GM06990 (cell line): ENCODE results near the gene PRR5L.

Source experiments
- DNase-seq: peaks from one replicate; pipeline ENCODE4 v3.0.0-alpha.2; 2011; ENCODE audit not compliant: insufficient read length; ENCODE audit errors: extremely low read depth
- H3K27me3 ChIP-seq: replicated peaks from 2 replicates; pipeline ENCODE4 v1.6.0; 2011; ENCODE audit warnings: low read length; ENCODE audit not compliant: control insufficient read depth, insufficient read depth
- H3K36me3 ChIP-seq: 2 replicates; pipeline ENCODE4 v1.5.1; 2011; ENCODE audit warnings: low read length; ENCODE audit not compliant: control insufficient read depth, insufficient read depth
- H3K4me3 ChIP-seq: replicated peaks from 2 replicates; pipeline ENCODE4 v1.5.1; 2011; ENCODE audit warnings: low read depth, mild to moderate bottlenecking, control low read depth, low read length
- TF ChIP-seq, protein P1 (sequence below): IDR thresholded peaks from 2 replicates; pipeline ENCODE4 v1.5.1; 2011; ENCODE audit warnings: low read length, control low read depth, mild to moderate bottlenecking, inconsistent platforms; ENCODE audit not compliant: insufficient read depth, poor library complexity, severe bottlenecking

The PRR5L gene

DNA sequence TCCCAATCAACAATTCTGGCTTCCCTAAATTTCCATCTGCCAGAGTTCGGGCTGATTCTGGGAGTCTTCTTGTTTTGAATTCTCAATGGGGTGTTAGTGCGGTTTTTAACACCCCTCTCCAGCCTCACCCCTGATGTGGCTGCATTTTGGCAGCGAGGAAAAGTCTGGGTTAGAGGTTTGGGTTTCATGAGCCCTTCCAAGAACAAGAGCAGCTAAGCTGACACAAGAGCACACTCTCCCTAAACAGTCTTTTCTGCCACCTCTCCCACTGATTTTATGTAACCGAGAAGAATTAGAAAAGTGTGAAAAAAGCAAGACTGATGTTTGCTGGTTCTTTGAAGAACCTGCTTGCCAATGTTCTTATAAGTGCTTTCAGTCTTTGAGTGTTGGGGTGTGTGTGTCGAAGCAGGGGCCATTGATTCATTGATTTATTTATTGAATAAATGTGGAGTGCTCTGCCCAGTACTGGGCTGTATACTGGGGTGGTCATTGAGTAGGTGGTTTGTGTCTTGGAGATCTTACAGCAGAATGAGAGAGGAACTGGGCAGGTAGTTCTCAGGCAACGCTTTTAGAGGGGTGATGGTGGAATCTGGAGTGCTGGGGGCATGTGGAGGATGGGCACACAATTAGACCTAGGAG lies 112.5 kb downstream of the PRR5L start:
- DNase-seq = no peak
- TF ChIP-seq, protein P1, sequence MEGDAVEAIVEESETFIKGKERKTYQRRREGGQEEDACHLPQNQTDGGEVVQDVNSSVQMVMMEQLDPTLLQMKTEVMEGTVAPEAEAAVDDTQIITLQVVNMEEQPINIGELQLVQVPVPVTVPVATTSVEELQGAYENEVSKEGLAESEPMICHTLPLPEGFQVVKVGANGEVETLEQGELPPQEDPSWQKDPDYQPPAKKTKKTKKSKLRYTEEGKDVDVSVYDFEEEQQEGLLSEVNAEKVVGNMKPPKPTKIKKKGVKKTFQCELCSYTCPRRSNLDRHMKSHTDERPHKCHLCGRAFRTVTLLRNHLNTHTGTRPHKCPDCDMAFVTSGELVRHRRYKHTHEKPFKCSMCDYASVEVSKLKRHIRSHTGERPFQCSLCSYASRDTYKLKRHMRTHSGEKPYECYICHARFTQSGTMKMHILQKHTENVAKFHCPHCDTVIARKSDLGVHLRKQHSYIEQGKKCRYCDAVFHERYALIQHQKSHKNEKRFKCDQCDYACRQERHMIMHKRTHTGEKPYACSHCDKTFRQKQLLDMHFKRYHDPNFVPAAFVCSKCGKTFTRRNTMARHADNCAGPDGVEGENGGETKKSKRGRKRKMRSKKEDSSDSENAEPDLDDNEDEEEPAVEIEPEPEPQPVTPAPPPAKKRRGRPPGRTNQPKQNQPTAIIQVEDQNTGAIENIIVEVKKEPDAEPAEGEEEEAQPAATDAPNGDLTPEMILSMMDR = no peak
- H3K4me3 ChIP-seq = no peak overlapping the region
- no peaks in the 10 kb centered on the region for H3K27me3 ChIP-seq
- no peaks in the 10 kb centered on the region for H3K36me3 ChIP-seq

DNA sequence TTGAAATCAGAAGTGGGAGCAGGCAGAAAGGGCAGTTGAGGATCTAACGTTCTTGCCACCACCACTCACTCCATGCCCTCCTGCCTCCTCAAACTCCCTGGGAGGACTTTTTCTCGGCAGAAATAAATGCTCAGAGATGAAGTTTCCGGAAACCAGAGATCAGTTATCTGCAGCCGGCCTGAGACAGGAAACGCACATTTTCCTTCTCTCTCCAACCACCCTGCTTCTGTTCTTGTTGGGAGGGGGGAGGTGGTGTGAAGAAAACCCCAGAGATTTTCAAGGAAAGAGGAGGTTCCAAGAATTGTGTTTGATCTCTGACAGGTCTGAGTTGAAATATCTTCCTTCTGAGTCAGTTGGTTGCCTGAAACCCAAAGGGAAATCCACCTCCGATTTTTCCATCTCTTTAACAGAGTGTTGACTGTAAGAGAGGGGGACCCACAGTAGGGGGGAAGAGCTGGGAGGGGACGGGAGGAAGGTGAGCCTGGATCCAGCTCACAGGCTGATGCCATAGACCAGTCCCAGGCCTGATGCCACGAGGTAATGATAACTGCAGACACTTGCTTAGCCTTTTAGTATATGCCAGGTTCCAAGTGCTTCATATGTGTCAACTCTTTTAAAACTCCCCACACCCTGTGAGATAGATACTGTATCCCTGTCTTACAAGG lies 113.2 kb downstream of the PRR5L start:
- TF ChIP-seq, protein P1 = no peak
- DNase-seq = no peak
- H3K27me3 ChIP-seq = no peaks in the 10 kb centered on the region
- no peaks in the 10 kb centered on the region for H3K36me3 ChIP-seq
- no peak overlapping the region for H3K4me3 ChIP-seq

DNA sequence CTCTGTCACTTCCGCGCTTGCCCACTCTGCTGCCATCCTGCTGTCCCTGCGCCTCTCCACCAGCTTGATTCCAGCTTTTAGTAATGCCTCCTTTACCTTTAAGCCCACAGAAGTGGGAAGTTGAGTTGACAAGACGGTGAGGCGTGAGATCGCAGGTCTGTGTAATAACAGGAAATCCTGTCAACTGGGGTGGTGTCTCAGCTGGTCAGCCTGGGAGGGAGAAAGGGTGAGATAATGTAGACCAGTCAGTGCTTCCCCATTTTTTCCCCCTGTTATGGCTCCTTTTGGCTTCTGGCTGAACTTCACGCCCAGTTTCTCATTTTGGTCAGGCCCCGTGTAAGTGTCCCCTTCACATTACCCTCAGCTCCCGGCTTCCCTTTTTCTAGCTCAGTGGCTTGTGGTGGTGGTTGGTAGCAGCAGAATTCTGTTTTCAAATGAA lies 115.1 kb downstream of the PRR5L start:
- no peaks in the 10 kb centered on the region for H3K27me3 ChIP-seq
- H3K4me3 ChIP-seq = no peak overlapping the region
- TF ChIP-seq, protein P1 = no peak
- peak; percentile 53 for DNase-seq
- H3K36me3 ChIP-seq = no peaks in the 10 kb centered on the region

DNA sequence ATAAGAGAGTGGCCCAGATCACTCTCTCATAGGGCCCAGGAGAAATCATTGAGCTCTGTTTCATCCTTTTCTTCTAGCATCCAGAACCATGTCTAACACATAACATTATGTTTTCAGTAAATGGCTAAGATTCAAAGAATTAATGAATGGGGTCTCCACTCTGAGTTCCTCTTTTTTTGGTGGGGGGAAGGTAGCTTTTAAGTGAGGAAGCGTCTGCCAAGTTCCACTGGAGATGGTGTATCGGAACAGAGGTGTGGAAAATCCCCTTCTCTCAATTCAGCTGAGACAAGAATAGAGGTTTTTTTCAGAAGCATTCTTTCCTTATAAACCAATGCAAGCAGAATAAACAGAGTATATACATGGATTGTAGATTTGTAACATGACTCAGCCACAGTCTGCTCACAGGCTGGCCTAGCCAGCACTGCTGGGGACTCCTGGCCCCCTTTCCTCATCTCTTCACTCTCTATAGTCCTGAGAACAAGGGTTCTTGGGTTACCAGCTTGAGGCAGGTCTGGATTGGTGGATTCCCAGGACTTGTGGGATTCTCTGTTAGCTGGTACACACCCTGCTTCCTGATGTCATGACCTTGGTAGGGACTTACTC lies 116.8 kb downstream of the PRR5L start:
- H3K4me3 ChIP-seq = no peak overlapping the region
- DNase-seq = no peak
- no peaks in the 10 kb centered on the region for H3K36me3 ChIP-seq
- no peaks in the 10 kb centered on the region for H3K27me3 ChIP-seq
- TF ChIP-seq, protein P1 = no peak

DNA sequence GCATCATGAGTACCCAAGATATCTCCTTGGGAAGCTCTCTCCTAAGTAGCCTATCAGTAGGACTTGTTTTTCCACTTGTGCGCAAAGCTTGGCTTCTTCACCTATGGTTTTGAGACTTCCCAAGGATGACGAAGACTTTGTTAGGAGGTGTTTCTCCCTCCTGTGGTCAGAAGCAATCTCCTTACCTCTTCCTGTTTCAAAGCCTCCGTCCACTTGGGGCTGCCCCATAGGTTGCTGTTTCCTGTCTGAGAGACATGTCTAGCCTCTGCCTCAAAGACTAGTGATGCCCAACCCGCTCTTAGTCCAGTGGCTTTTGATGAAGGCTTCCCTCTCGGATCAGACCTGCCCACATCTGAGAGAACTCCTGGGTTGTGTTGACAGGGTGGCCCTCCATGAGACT lies 121.1 kb downstream of the PRR5L start:
- H3K36me3 ChIP-seq = no peaks in the 10 kb centered on the region
- no peak overlapping the region for H3K4me3 ChIP-seq
- DNase-seq = no peak
- no peaks in the 10 kb centered on the region for H3K27me3 ChIP-seq
- TF ChIP-seq, protein P1 = no peak
